Caki2 (cell line): ENCODE measurements around the gene CHST3. TPM values are rescaled to one million over a fixed set of nuclear protein-coding genes. Genes with fewer than 3 reads are reported as not detected.
"Not testable (repeated sequence)": the region's sequence is repeated elsewhere in the genome, so short reads cannot be mapped to it uniquely, and the experiment has no call there.

Experiments
- DNase-seq: peaks from one replicate; pipeline ENCODE4 v3.0.0-alpha.2; 2015; ENCODE audit warnings: low read depth
- in situ Hi-C: cut with HindIII; loops from 2 replicates; pipeline ENCODE4 v1.10.0; 2016; ENCODE audit warnings: low sequenced_read_pairs, low pct_unique_long_range_greater_than_20kb, mixed read lengths
- total RNA-seq: library from RNA; depleted of rRNA; stranded (reverse); fragments of >200 nt; shearing (Covaris generic); gene quantifications from 2 replicates; pipeline ENCODE4 v1.2.3, GENCODE V29; 2014; ENCODE audit warnings: low replicate concordance

Gene CHST3
- total RNA-seq, 1 experiment from 2014 or later = 45.2 TPM

GRCh38 chr10:71941318-71941717, 22.9 kb upstream of the CHST3 start:
- no peak for DNase-seq
- in situ Hi-C loops = no loop called here

- no peak for DNase-seq
- in situ Hi-C loops = no loop called here
These were observed 18.2 kb upstream of the CHST3 start for GRCh38 chr10:71945819-71946474.

- no peak for DNase-seq
- in situ Hi-C loops = no loop called here
These were observed 17.5 kb upstream of the CHST3 start for GRCh38 chr10:71946700-71947099.

DNA sequence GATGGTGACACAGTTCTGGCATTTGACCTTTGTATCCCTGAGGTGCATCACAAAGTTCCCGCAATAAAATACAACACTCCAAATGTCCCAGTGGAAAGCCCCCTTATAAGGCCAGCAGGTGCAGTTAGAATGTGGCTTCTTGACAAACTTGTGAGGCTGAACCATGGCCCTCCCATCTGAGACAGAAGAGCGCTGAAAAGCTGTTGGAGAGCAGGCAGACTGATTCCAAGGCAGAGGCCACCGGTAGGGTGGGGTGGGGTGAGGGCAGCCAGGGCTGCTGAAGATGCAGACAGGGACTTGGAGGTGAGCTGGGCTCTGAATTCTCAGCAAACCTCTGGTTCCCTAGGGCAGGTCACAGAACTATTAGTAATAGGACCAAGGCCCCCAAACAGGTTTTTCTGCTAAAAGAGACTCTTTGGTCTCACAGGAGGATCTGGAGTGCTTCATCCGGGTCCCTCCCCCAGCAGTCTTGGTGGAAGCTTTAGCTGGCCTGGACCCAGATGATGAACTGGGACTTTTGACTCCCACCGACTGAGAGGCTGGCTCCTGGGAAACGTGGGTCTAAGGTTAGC, 15.6 kb upstream of the CHST3 start:
- in situ Hi-C loops = no loop called here
- DNase-seq = no peak

DNA sequence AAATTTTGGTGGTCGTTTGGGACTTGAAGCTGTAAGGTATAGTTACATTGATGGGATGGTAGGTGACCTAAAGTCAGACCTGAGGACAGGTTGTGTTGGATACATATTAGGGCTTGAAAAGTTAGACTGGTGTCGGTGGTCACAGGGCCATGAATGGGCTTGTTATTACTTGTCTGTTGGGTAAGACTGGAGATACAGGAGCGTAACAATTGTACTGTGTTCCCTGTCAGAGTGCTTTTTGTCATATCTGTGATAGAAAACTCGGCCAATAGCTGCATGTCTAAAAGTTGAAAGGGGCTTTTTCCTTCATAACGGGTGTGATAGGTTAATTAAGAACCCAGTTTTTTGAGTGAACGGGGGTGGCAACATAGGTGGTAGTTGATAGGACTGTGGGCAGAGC, 13.5 kb upstream of the CHST3 start:
- DNase-seq = no peak
- in situ Hi-C loops = no loop called here

- no peak for DNase-seq
- in situ Hi-C loops = no loop called here
These were observed 11.4 kb upstream of the CHST3 start for GRCh38 chr10:71952745-71953144.

DNA sequence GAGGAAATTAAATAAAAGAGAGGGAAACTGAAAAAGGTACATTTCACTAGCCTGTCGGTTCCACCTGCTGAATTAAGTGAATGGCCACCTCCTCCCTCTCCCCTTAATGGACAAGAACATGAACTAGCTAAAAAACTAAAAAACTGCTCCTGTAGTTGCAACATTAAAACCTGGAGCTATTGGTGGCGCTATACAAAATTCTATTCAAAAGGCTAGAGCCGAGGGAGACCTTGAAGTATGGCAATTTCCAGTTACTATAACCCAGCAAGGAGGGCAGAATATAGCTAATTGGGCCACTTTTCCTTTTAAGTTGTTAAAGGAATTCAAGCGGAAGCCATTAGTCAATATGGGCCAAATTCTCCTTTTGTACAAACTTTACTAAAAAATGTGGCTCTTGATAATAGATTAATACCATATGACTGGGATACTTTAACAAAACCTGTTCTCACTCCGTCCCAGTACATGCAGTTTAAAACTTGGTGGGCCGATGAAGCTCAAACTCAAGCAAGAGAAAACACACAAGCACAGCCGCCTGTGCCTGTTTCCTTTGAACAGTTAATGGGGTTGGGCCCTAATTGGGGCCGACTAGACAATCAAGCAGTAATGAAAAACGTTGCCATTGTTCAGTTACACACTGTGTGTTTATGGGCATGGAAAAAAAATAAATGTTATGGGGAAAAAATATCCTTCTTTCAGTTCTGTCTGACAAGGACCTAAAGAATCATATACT, 6.5 kb upstream of the CHST3 start:
- in situ Hi-C loops = no loop called here
- DNase-seq = no peak

- no peak for DNase-seq
- in situ Hi-C loops = no loop called here
These were observed 4.7 kb upstream of the CHST3 start for GRCh38 chr10:71959526-71959925.

GRCh38 chr10:71961831-71962230, 2.4 kb upstream of the CHST3 start:
- in situ Hi-C loops = no loop called here
- no peak for DNase-seq

- DNase-seq = no peak
- in situ Hi-C loops = no loop called here
These were observed 1.3 kb upstream of the CHST3 start for GRCh38 chr10:71962901-71963300.

- no peak for DNase-seq
- in situ Hi-C loops = no loop called here
These were observed 671 bp upstream of the CHST3 start for GRCh38 chr10:71963351-71964097.

GRCh38 chr10:71964743-71965515, 734 bp downstream of the CHST3 start:
- in situ Hi-C loops = no loop called here
- DNase-seq = peak; percentile 45

- no peak for DNase-seq
- in situ Hi-C loops = no loop called here
These were observed 1.4 kb downstream of the CHST3 start for GRCh38 chr10:71965623-71966022.

DNA sequence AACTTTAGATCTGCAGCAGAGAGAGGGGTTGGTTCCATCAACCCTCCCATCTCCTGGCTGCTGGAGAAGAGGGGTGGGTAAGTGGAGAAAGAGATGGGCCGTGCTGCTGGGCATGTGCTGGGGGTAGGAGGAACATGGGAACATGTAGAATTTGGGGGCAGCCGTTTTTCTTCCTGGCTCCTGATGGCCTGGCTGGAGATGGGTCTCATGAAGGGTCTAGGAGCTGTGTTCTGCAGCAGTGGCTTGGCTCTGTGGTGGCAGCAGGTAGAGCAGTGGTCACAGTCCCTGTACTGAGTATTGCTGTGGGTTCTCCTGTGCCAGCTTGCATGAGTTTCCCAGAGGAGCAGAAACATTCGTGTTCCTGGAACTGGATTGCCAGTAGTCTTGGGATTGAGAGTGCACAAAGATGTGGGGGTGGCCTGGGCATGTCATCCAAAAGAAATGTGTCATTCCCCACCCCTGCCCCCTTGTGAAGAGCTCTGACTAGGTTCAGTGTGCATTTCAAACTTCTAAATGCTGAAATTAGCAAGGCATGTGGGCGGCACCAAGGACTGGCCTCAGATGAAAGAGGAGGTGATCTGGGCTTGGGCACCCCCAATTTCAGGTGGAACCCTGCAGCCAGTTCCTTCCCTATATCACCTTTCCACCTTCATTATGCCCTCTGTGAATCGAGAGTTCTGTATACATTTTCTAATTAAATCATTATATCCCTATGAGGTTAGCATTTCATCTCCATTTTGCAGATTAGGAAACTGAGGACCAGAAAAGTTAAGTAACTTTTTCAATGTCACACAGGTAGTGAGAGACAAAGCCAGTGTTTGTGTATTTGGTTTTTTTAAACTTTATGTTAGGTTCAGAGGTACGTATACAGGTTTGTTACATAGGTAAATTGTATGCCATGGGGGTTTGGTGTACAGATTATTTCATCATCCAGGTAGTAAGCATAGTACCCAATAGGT, 2.1 kb downstream of the CHST3 start:
- DNase-seq = peak; percentile 56
- in situ Hi-C loops = no loop called here

DNA sequence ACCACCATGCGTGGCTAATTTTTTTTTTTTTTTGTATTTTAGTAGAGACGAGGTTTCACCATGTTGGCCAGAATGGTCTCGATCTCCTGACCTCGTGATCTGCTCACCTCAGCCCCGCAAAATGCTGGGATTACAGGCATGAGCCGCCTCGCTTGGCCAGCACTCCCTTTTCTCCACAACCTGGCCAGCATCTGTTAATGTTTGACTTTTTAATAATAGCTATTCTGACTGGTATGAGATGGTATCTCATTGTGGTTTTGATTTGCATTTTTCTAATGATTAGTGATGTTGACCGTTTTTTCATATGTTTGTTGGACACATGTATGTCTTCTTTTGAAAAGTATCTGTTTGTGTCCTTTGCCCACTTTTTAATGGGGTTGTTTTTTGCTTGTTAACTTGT, 3.8 kb downstream of the CHST3 start:
- peak; percentile 90 for DNase-seq
- in situ Hi-C loops = not testable (repeated sequence)

DNA sequence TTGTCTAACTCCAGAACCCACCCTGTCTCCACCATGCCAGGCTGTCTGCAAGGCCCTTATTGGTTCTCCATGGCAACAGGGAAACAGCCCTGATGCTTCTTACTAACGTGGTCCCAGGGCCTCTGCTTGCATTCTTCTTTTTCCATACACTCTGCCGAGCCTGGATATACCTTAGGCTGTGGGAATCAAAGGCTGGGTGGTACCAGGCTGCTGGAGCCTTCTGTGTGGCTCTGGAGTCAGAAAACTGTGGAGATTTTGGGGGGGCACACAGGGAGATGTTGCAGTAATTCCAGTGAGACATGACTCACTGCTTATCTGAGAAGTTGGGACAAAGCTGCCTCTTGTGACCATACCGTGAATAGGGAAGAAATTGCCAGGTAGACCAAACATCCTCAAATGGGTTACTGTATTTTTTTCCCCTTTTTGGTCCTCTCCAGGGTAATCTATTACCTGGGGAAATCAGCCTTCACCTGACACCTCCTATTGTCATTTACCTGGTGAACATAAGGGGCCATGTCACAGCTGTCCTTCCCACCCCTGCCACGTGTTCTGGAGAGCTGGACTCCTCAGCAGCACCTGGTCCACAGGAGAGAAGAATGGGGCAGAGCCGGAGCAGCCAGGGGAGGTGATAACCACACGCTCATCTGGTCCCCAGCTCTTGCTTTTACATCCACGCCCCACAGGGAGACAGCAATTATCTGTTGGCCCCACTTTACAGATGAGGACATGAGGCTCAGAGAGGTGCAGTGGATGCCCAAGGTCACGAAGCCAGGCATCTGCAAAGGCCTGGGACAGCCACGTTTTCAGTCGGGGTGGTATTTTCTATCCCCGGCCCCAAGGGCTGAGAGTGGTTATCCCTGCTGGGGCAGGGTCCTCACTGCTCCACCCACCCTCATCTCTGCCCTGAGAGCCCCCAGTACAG, 4.6 kb downstream of the CHST3 start:
- in situ Hi-C loops = no loop called here
- DNase-seq = peak; percentile 85
